Left hindlimb (tissue), 1 donor: ENCODE results near the gene DCDC2C.
A peak's percentile ranks its signal among the peaks of the same experiment; 100 is the strongest.

Source experiments
- DNase-seq: peaks from one replicate; pipeline ENCODE4 v3.0.0-alpha.2; 2018

Gene DCDC2C

GRCh38 chr2:3712831-3713503, 9.6 kb downstream of the DCDC2C start:
- DNase-seq: no peak

GRCh38 chr2:3718679-3719078, 15.3 kb downstream of the DCDC2C start:
- DNase-seq: no peak

- no peak for DNase-seq
Measured at GRCh38 chr2:3725002-3725401, 21.6 kb downstream of the DCDC2C start.

- DNase-seq: no peak
Measured at GRCh38 chr2:3725458-3726250, 22.3 kb downstream of the DCDC2C start.

GRCh38 chr2:3726511-3726910, 23.1 kb downstream of the DCDC2C start:
- DNase-seq: no peak

- no peak for DNase-seq
Measured at GRCh38 chr2:3727397-3728045, 24.1 kb downstream of the DCDC2C start.

- peak; percentile 54 for DNase-seq
Measured at GRCh38 chr2:3728104-3729054, 25.0 kb downstream of the DCDC2C start.

GRCh38 chr2:3729055-3729448, 25.7 kb downstream of the DCDC2C start:
- no peak for DNase-seq

GRCh38 chr2:3729786-3730185, 26.4 kb downstream of the DCDC2C start:
- no peak for DNase-seq

GRCh38 chr2:3730646-3731045, 27.3 kb downstream of the DCDC2C start:
- no peak for DNase-seq

- no peak for DNase-seq
Measured at GRCh38 chr2:3731829-3732228, 28.5 kb downstream of the DCDC2C start.

- no peak for DNase-seq
Measured at GRCh38 chr2:3736112-3736511, 32.7 kb downstream of the DCDC2C start.

GRCh38 chr2:3737128-3737527, 33.8 kb downstream of the DCDC2C start:
- no peak for DNase-seq

- DNase-seq: no peak
Measured at GRCh38 chr2:3738454-3738853, 35.1 kb downstream of the DCDC2C start.

- no peak for DNase-seq
Measured at GRCh38 chr2:3739313-3739712, 35.9 kb downstream of the DCDC2C start.

GRCh38 chr2:3741396-3741795, 38.0 kb downstream of the DCDC2C start:
- DNase-seq: no peak

- DNase-seq: no peak
Measured at GRCh38 chr2:3741867-3742602, 38.7 kb downstream of the DCDC2C start.

- no peak for DNase-seq
Measured at GRCh38 chr2:3742743-3743508, 39.6 kb downstream of the DCDC2C start.

GRCh38 chr2:3743951-3744555, 40.7 kb downstream of the DCDC2C start:
- no peak for DNase-seq

GRCh38 chr2:3745920-3746319, 42.5 kb downstream of the DCDC2C start:
- DNase-seq: no peak
